WERI-Rb-1 (cell line): ENCODE data around the gene UNC5A.

Source experiments
- DNase-seq: peaks from one replicate; pipeline ENCODE4 v3.0.0-alpha.2; 2020
- H3K27ac ChIP-seq: fragments of 250-450 bp; sonication (Bioruptor Pico); 2 replicates; pipeline ENCODE4 v1.5.1; 2020; ENCODE audit warnings: mild to moderate bottlenecking, moderate library complexity
- H3K27me3 ChIP-seq: fragments of 250-450 bp; sonication (Bioruptor Pico); 2 replicates; pipeline ENCODE4 v1.5.1; 2021; ENCODE audit warnings: mild to moderate bottlenecking, low read depth, moderate library complexity; ENCODE audit not compliant: insufficient read depth, severe bottlenecking
- H3K36me3 ChIP-seq: fragments of 250-450 bp; sonication (Bioruptor Pico); 2 replicates; pipeline ENCODE4 v1.5.1; 2020; ENCODE audit warnings: mild to moderate bottlenecking, moderate library complexity
- H3K4me3 ChIP-seq: 2 replicates; pipeline ENCODE4 v1.5.1; 2011; ENCODE audit warnings: low read depth, mild to moderate bottlenecking, control low read depth, low read length
- H3K9me3 ChIP-seq: fragments of 250-450 bp; sonication (Bioruptor Pico); 2 replicates; pipeline ENCODE4 v1.5.1; 2021; ENCODE audit warnings: mild to moderate bottlenecking, moderate library complexity; ENCODE audit not compliant: severe bottlenecking
- CTCF ChIP-seq: IDR thresholded peaks from 2 replicates; pipeline ENCODE4 v1.5.1; 2011; ENCODE audit warnings: low read depth, mild to moderate bottlenecking, control low read depth, inconsistent platforms, low read length

UNC5A gene

GRCh38 chr5:176800024-176800423 is 10.3 kb upstream of the UNC5A start:
- no peaks in the 10 kb centered on the region for H3K36me3 ChIP-seq
- TF ChIP-seq CTCF, result no peak
- no peak for DNase-seq
- no peak overlapping the region for H3K4me3 ChIP-seq
- H3K27ac ChIP-seq, result no peak overlapping the region
- no peaks in the 10 kb centered on the region for H3K27me3 ChIP-seq
- H3K9me3 ChIP-seq, result no peaks in the 10 kb centered on the region

- Histone ChIP-seq H3K36me3 (no peaks in the 10 kb centered on the region), H3K9me3 (no peaks in the 10 kb centered on the region), H3K27ac (no peak overlapping the region), H3K4me3 (no peak overlapping the region), H3K27me3 (no peaks in the 10 kb centered on the region)
- no peak for TF ChIP-seq CTCF
- DNase-seq, result no peak
Measured at GRCh38 chr5:176802116-176802784, 8.1 kb upstream of the UNC5A start.

GRCh38 chr5:176803068-176803942 is 7.1 kb upstream of the UNC5A start:
- no peak overlapping the region for H3K4me3 ChIP-seq

GRCh38 chr5:176803943-176804498 is 6.3 kb upstream of the UNC5A start:
- H3K27me3 ChIP-seq, result no peaks in the 10 kb centered on the region
- TF ChIP-seq CTCF, result no peak

More at GRCh38 chr5:176803068-176803942, 7.1 kb upstream of the UNC5A start:
- Histone ChIP-seq H3K9me3 (no peaks in the 10 kb centered on the region), H3K27ac (no peak overlapping the region), H3K36me3 (no peaks in the 10 kb centered on the region), H3K27me3 (no peaks in the 10 kb centered on the region)
- DNase-seq, result no peak
- TF ChIP-seq CTCF, result no peak

GRCh38 chr5:176806137-176806536 is 4.2 kb upstream of the UNC5A start:
- Histone ChIP-seq H3K4me3 (no peak overlapping the region), H3K27me3 (no peaks in the 10 kb centered on the region), H3K36me3 (no peaks in the 10 kb centered on the region), H3K9me3 (no peaks in the 10 kb centered on the region), H3K27ac (no peak overlapping the region)
- no peak for TF ChIP-seq CTCF
- no peak for DNase-seq

More at GRCh38 chr5:176803943-176804498, 6.3 kb upstream of the UNC5A start:
- no peak for DNase-seq
- no peak overlapping the region for H3K4me3 ChIP-seq
- no peaks in the 10 kb centered on the region for H3K9me3 ChIP-seq
- H3K36me3 ChIP-seq, result no peaks in the 10 kb centered on the region
- H3K27ac ChIP-seq, result no peak overlapping the region
